ENCODE measurements around the gene KPNA6. TPM values are rescaled to one million over a fixed set of nuclear protein-coding genes. Genes with fewer than 3 reads are reported as not detected.
"Not testable (repeated sequence)": the region's sequence is repeated elsewhere in the genome, so short reads cannot be mapped to it uniquely, and the experiment has no call there.

Gene KPNA6
- total RNA-seq, 1 donor from 2014 or later, result 24.2 TPM

DNA sequence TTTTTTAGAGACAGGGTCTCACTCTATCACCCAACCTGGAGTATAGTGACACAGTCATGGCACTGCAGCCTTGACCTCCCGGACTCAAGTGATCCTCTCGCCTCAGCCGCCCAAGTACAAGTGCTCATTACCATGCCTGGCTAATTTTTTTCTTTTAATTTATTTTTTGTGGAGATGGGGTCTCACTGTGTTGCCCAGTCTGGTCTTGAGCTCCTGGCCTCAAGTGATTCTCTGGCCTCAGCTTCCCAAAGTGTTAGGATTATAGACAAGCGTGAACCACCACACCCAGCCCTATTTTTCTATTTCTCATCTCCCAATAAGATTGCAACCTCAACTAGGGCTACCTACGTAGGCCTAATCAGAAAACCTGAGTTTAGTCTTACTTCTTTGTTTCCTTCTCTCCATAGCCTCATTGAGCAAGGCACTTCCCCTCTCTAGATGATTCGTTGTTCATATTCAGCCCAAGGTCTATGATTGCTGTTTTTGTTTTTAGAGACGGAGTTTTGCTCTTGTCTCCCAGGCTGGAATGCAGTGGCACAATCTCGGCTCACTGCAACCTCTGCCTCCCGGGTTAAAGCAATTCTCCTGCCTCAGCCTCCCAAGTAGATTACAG lies 1.1 kb upstream of the KPNA6 start:
- H3K27me3 ChIP-seq (ENCODE audit: control insufficient read depth, insufficient read depth, low read length), result no peaks in the 10 kb centered on the region
- no peak overlapping the region for H3K4me3 ChIP-seq (ENCODE audit: low read depth, low read length)
- FAIRE-seq, result no peak
- peak; percentile 14 for DNase-seq (ENCODE audit: low read depth)
- TF ChIP-seq, protein P1, sequence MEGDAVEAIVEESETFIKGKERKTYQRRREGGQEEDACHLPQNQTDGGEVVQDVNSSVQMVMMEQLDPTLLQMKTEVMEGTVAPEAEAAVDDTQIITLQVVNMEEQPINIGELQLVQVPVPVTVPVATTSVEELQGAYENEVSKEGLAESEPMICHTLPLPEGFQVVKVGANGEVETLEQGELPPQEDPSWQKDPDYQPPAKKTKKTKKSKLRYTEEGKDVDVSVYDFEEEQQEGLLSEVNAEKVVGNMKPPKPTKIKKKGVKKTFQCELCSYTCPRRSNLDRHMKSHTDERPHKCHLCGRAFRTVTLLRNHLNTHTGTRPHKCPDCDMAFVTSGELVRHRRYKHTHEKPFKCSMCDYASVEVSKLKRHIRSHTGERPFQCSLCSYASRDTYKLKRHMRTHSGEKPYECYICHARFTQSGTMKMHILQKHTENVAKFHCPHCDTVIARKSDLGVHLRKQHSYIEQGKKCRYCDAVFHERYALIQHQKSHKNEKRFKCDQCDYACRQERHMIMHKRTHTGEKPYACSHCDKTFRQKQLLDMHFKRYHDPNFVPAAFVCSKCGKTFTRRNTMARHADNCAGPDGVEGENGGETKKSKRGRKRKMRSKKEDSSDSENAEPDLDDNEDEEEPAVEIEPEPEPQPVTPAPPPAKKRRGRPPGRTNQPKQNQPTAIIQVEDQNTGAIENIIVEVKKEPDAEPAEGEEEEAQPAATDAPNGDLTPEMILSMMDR (IDR thresholded peaks at IDR 0.05; ENCODE audit: insufficient read depth, low read length, severe bottlenecking), result no peak
- H3K36me3 ChIP-seq (ENCODE audit: control insufficient read depth, insufficient read depth, low read length), result peaks cover 3% of the 10 kb centered on the region

DNA sequence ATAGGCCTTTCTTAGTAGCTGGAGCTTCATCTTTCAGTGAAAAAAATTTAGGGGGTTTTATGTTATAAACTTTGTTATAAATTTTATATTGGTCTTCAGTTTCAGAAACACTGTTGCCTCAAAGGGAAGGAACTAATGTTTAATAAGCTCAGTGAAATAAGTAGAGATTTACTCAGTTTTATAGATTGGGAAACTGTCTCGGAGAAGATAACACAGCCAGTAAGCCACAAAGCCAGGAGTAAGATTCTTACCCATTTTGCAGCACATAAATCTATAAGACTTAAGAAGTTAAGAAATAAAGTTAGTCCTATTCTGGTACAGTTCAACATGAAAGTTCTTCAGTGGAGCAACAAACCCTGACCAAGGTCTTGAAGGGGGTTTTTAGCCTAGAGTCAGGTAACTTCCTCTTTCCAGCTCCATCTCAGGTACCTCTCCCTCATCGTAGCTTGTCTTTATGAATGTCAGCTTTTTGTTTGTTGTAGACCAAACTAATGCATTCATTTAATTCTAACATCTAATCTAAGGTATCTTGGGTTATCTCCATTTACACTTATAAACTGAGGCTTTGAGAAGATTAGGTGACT lies 3.3 kb downstream of the KPNA6 start:
- FAIRE-seq, result no peak
- Histone ChIP-seq H3K4me3 (ENCODE audit: low read depth, low read length) (no peak overlapping the region), H3K27me3 (ENCODE audit: control insufficient read depth, insufficient read depth, low read length) (no peaks in the 10 kb centered on the region), H3K36me3 (ENCODE audit: control insufficient read depth, insufficient read depth, low read length) (no peaks in the 10 kb centered on the region)
- TF ChIP-seq, protein P1 (IDR thresholded peaks at IDR 0.05; ENCODE audit: insufficient read depth, low read length, severe bottlenecking), result no peak
- DNase-seq (ENCODE audit: low read depth), result no peak

DNA sequence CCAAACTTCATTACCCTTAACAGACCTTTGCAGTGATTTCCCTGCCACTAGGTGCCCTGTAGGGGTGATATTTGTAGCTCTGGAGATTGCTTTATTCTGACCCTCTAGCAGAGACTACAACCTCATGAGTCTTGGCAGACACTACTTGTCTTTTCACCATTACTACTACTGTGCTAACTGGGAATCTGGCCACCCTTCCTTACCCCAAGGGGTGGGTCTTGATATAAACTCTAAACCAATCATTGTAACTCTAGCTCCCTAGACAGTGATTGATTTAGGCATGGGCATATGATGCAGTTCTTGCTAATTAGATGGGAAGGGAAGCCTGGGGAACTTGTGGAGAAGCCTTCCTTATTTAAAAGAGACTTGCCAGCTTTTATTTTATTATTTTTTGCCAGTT lies 3.9 kb downstream of the KPNA6 start:
- no peak for DNase-seq (ENCODE audit: low read depth)

DNA sequence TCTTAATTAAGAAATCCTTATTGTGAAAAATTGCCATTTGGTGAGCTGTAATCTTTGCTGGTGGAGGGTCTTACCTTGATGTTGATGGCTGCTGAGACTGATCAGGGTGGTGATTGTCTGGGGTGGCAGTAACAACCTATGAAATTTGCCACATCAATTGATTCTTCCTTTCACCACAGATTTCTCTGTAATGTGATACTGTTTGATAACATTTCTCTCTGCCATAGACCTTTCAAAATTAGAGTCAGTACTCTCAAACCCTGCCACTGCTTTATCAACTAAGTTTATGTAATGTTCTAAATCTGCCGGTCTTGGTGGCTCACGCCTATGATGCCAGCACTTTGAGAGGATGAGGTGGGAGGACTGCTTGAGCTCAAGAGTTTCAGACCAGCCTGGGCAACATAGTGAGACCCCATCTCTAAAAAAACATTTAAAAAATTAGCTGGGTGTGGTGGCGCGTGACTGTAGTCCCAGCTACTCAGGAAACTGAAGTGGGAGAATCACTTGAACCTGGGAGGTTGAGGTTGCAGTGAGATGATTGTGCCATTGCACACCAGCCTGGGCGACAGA lies 5.0 kb downstream of the KPNA6 start:
- H3K36me3 ChIP-seq (ENCODE audit: control insufficient read depth, insufficient read depth, low read length), result no peaks in the 10 kb centered on the region
- no peaks in the 10 kb centered on the region for H3K27me3 ChIP-seq (ENCODE audit: control insufficient read depth, insufficient read depth, low read length)
- FAIRE-seq, result no peak
- H3K4me3 ChIP-seq (ENCODE audit: low read depth, low read length), result no peak overlapping the region
- TF ChIP-seq, protein P1 (IDR thresholded peaks at IDR 0.05; ENCODE audit: insufficient read depth, low read length, severe bottlenecking), result no peak
- DNase-seq (ENCODE audit: low read depth), result no peak

More for the DNA sequence above, 3.9 kb downstream of the KPNA6 start:
- no peak for FAIRE-seq
- TF ChIP-seq, protein P1 (IDR thresholded peaks at IDR 0.05; ENCODE audit: insufficient read depth, low read length, severe bottlenecking), result no peak
- H3K36me3 ChIP-seq (ENCODE audit: control insufficient read depth, insufficient read depth, low read length), result no peaks in the 10 kb centered on the region
- H3K27me3 ChIP-seq (ENCODE audit: control insufficient read depth, insufficient read depth, low read length), result no peaks in the 10 kb centered on the region
- H3K4me3 ChIP-seq (ENCODE audit: low read depth, low read length), result no peak overlapping the region

DNA sequence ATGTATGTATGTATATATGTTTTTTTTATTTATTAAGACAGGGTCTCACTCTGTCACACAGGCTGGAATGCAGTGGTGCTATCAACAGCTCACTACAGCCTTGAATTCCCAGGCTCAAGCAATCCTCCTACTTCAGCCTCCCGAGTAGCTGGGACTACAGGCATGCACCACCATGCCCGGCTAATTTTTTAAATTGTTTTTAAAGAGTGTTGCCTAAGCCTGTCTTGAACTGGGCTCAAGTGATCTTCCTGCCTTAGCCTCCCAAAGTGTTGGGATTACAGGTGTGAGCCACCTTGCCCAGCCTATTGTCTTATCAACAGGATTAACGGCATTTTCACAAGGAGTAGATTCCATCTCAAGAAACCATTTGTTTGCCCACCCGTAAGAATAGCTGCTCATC lies 5.6 kb downstream of the KPNA6 start:
- not testable (repeated sequence) for FAIRE-seq; DNase-seq (ENCODE audit: low read depth); H3K27me3 ChIP-seq (ENCODE audit: control insufficient read depth, insufficient read depth, low read length); H3K36me3 ChIP-seq (ENCODE audit: control insufficient read depth, insufficient read depth, low read length); H3K4me3 ChIP-seq (ENCODE audit: low read depth, low read length)

DNA sequence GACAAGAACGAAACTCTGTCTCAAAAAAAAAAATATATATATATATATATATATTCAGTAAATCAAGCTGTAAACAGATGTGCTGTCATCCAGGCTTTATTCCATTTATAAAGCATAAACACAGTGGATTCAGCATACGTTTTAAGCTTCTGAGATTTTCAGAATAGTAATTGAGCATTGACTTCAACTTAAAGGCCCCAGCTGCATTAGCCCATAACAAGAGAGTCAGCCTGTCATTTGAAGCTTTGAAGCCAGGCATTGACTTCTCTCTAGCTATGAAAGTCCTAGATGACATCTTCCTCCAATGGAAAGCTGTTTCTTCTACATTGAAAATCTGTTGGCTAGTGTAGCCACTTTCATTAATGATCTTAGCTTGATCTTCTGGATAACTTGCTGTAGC lies 6.6 kb downstream of the KPNA6 start:
- TF ChIP-seq, protein P1 (IDR thresholded peaks at IDR 0.05; ENCODE audit: insufficient read depth, low read length, severe bottlenecking), result no peak
- no peak for DNase-seq (ENCODE audit: low read depth)
- Histone ChIP-seq H3K4me3 (ENCODE audit: low read depth, low read length) (no peak overlapping the region), H3K36me3 (ENCODE audit: control insufficient read depth, insufficient read depth, low read length) (no peaks in the 10 kb centered on the region), H3K27me3 (ENCODE audit: control insufficient read depth, insufficient read depth, low read length) (no peaks in the 10 kb centered on the region)
- no peak for FAIRE-seq

Data from bronchial epithelial cell (primary cell).